ENCODE results near the gene DCLRE1C.

DNA sequence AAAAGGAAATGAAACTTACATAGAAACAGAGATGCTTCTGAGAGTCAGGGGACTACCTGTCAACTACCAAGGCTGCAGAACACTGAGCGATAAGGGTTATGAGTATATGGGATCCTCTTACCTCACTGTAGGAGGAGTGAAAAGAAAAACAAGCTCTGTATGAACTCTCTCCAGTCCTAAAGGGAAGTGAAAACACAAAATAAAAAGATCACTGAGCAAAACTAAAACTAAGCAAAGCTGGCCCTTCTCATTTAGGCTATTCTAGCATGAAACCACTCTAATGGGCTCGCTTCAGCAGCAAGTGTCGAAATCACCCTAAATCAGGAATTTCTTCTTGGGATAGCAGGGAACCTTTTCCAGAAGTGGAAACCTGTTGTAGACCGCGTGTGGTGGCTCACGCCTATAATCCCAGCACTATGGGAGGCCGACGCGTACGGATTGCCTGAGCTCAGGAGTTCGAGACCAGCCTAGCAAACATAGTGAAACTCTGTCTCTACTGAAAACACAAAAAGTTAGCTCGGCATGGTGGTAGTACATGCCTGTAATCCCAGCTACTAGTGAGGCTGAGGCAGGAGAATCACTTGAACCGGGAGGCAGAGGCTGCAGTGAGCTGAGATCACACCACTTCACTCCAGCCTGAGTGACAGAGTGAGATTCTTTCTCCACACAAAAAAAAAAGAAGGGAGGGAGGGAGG is 27.0 kb downstream of the DCLRE1C start:
- TF ChIP-seq, protein P1, sequence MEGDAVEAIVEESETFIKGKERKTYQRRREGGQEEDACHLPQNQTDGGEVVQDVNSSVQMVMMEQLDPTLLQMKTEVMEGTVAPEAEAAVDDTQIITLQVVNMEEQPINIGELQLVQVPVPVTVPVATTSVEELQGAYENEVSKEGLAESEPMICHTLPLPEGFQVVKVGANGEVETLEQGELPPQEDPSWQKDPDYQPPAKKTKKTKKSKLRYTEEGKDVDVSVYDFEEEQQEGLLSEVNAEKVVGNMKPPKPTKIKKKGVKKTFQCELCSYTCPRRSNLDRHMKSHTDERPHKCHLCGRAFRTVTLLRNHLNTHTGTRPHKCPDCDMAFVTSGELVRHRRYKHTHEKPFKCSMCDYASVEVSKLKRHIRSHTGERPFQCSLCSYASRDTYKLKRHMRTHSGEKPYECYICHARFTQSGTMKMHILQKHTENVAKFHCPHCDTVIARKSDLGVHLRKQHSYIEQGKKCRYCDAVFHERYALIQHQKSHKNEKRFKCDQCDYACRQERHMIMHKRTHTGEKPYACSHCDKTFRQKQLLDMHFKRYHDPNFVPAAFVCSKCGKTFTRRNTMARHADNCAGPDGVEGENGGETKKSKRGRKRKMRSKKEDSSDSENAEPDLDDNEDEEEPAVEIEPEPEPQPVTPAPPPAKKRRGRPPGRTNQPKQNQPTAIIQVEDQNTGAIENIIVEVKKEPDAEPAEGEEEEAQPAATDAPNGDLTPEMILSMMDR (IDR thresholded peaks at IDR 0.05) = no peak
- no peak for TF ChIP-seq POLR2A (IDR thresholded peaks at IDR 0.05)
